HCT116 (cell line): Measurements from ENCODE around the gene TMPRSS9.

ENCODE experiments used
- EZH2phosphoT487 ChIP-seq: fragments of 200-600 bp; IDR thresholded peaks from 2 replicates; pipeline ENCODE4 v1.6.1; 2018; ENCODE audit warnings: antibody characterized with exemption, borderline replicate concordance
- FOSL1 ChIP-seq: IDR thresholded peaks from 2 replicates; pipeline ENCODE4 v1.6.1; 2012; ENCODE audit warnings: low read depth
- POLR2A ChIP-seq: IDR thresholded peaks from 2 replicates; pipeline ENCODE4 v1.7.0; 2011; ENCODE audit warnings: borderline replicate concordance; ENCODE audit not compliant: insufficient read depth, insufficient read length; ENCODE audit errors: extremely low read depth
- TF ChIP-seq, protein P1 (sequence below), 3 experiments: fragments of 200-600 bp in 1 of 3; sonication (generic) in 1 of 3; IDR thresholded peaks in 2 of 3; conservative IDR thresholded peaks in 1 of 3; 2 replicates each; pipeline ENCODE4 v1.5.1; 2012 to 2017; ENCODE audit warnings: low read depth in 2 of 3, low read length in 2 of 3, antibody characterized with exemption in 1 of 3, borderline replicate concordance in 1 of 3, control low read depth in 1 of 3, mild to moderate bottlenecking in 1 of 3, mixed read lengths in 1 of 3, mixed run types in 1 of 3, moderate library complexity in 1 of 3; ENCODE audit not compliant: insufficient read depth in 1 of 3

DNA sequence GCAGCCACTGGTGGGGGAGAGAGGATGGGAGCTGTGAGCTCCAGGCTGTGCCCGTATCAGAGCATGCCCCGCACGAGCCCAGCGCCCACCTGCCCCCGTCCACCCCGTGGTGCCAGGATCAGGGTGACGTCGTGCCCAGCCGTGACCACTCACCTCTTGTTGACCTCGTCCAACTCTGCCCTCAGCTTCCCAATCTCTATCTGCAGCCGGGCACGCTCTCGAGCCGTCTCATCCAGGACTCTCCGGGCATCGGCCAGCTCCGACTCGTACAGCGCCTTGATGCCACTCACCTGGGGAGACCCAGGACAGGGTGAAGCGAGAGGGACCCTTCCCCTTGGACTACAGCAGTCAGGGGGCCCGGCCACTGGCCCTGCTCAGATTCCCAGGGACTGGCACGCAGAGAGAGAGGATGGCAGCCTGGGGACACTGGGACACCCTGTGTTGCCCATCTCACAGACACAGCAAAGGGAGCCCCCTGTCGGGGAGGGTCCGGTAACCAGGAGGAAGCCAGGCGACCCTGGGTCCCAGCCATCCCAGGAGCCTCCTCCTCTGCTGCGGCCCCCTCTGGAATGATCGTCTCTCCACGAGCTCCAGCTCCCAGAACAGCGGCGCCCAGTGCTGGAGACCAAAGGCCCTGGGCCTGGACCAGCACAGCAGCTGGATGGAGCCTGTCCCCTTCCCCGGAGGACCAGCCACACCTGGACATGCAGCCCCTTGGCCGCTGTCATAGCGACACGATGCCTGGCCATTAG, 84.4 kb downstream of the TMPRSS9 start:
- TF ChIP-seq EZH2phosphoT487 (no peak), FOSL1 (no peak), POLR2A (no peak)
- TF ChIP-seq, protein P1, sequence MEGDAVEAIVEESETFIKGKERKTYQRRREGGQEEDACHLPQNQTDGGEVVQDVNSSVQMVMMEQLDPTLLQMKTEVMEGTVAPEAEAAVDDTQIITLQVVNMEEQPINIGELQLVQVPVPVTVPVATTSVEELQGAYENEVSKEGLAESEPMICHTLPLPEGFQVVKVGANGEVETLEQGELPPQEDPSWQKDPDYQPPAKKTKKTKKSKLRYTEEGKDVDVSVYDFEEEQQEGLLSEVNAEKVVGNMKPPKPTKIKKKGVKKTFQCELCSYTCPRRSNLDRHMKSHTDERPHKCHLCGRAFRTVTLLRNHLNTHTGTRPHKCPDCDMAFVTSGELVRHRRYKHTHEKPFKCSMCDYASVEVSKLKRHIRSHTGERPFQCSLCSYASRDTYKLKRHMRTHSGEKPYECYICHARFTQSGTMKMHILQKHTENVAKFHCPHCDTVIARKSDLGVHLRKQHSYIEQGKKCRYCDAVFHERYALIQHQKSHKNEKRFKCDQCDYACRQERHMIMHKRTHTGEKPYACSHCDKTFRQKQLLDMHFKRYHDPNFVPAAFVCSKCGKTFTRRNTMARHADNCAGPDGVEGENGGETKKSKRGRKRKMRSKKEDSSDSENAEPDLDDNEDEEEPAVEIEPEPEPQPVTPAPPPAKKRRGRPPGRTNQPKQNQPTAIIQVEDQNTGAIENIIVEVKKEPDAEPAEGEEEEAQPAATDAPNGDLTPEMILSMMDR (IDR thresholded peaks at IDR 0.05 in 2 of 3, conservative IDR thresholded peaks at IDR 0.05 in 1 of 3; ENCODE audit: borderline replicate concordance in 1 of 3, insufficient read depth in 1 of 3, low read depth in 2 of 3, low read length in 2 of 3), result no peak
